ENCODE measurements around the gene SIM2.

SIM2 gene

DNA sequence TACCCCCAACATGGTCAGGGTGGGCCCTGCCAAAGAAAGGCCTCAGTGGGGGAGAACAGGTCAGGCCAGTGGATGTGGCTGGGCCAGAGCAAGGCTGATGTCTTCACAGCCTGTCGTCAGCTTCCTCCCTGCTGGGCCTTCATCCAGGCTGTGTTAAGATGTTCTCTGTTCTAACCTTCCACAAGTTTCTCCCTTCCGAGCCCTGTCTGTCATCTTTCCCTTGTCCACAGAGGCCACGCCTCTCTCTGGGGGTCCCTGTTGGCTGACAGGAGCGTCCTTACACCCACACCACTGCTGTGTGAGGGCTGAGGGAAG, 36.2 kb downstream of the SIM2 start:
- no peak for TF ChIP-seq GATA1 (IDR thresholded peaks at IDR 0.05; ENCODE audit: low read depth, low read length)

DNA sequence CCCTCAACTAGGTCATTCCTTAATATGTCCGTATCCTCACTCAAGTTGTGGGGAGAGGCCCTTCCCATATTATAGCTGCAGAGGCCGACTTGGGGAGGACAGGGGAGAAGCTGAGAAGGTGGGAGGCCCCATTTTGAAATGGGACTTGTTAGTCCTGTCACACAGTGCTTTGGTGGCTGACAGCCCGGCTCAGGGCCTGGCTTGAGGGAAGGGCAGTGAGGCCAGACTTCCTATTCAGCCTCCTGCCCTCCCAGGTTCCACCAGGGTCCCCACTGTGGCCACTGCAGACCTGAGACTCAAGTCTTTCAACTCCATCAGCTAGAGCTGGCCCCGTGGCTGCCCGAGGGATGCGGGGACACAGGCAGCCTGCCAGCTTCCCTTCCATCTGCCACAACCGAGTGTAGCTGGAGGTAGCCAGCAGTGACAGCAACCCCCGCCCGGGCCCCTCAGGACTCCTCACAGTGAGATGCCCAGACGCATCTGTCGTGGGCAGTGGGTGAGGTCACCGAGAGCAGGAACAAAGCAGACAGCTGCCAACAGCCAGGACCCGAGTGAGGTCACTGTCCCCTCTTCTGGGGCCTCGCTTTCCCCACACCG, 36.9 kb downstream of the SIM2 start:
- TF ChIP-seq POLR2A (IDR thresholded peaks at IDR 0.05; ENCODE audit: low read length) (no peak), GATA1 (IDR thresholded peaks at IDR 0.05; ENCODE audit: low read depth, low read length) (no peak)
- DNase-seq = no peak

More for the DNA sequence above, 36.2 kb downstream of the SIM2 start:
- no peak for DNase-seq

DNA sequence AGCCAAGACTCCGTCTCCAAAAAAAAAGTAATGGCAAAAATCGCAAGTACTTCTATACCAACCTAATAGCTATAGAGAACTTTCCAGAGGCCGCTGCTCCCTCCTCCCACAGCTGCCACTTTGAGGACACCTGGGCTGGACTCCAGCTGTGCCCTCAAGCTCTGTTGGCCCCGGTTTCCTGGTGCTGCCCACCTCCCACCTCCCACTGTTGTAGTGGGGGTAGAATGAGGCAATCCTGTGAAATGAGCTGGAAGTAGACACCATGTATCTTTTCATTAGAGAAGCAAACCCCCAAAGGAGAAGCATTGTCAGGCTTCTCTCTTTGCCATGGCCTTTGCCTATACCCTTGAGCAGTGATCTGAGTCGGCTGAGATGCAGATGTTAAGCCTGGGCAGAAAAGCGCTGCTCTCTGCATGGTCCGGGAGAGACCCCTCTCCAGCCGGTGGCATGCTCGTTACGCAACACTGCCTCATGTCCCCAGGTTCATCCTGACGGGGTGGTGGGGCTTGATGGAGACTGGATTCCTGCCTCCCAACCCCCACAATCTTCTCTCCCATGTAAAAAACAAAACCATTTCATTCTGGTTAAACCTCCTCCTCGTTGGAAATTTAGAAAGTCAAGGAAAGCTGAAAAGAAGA, 39.7 kb downstream of the SIM2 start:
- no peak for DNase-seq
- TF ChIP-seq POLR2A (IDR thresholded peaks at IDR 0.05; ENCODE audit: low read length) (no peak), GATA1 (IDR thresholded peaks at IDR 0.05; ENCODE audit: low read depth, low read length) (no peak)

DNA sequence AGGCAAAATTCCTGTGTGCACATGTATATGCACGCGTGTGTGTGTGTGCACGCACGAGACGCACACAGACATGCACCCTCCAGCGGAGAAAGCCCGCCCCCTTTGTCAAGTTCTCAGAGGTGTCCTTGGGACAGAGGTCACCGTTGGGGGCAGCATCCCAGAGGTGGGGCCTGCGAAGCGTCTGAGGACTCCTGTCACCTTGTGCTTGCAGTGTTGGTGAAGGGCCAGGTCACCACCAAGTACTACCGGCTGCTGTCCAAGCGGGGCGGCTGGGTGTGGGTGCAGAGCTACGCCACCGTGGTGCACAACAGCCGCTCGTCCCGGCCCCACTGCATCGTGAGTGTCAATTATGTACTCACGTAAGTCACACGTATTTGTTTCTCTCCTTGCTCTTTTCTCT, 42.6 kb downstream of the SIM2 start:
- no peak for DNase-seq
- TF ChIP-seq POLR2A (IDR thresholded peaks at IDR 0.05; ENCODE audit: low read length) = no peak
- no peak for TF ChIP-seq GATA1 (IDR thresholded peaks at IDR 0.05; ENCODE audit: low read depth, low read length)

DNA sequence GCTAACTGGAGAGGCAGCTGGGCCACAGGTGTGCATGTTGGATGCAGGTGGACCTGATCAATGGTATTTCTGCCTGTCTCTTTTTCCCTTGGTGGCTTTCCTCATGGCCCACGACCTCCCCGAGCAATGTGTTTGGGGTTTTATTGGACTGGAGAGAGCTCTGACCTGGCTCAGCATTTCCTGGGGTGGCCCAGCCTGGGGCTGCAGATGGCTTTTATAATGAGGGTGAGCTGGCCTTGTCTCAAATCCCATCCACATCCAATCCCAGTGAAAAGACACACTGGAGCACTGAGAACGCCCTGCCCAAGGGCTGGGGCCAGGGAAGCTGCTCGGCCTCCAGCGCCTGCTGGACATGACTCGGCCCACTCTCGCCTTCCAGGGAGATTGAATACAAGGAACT, 44.1 kb downstream of the SIM2 start:
- DNase-seq = no peak
- no peak for TF ChIP-seq GATA1 (IDR thresholded peaks at IDR 0.05; ENCODE audit: low read depth, low read length)
- TF ChIP-seq POLR2A (IDR thresholded peaks at IDR 0.05; ENCODE audit: low read length) = no peak

DNA sequence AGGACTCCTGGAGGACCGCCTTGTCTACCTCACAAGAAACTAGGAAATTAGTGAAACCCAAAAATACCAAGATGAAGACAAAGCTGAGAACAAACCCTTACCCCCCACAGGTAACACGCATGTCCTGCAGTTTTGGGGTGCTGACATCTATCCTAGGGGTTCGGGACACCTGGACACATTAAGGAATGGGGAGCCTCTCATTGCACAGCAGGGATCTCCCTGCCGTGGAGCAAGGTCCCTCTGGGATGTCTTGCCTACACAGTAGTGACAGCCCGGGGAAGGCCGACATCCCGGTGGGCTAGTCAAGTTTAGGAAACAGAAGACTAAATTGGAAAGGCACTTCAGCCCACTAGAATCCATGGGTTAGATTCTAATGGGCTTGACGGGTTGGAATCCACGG, 44.5 kb downstream of the SIM2 start:
- TF ChIP-seq POLR2A (IDR thresholded peaks at IDR 0.05; ENCODE audit: low read length) = no peak
- TF ChIP-seq GATA1 (IDR thresholded peaks at IDR 0.05; ENCODE audit: low read depth, low read length) = no peak
- DNase-seq = no peak

DNA sequence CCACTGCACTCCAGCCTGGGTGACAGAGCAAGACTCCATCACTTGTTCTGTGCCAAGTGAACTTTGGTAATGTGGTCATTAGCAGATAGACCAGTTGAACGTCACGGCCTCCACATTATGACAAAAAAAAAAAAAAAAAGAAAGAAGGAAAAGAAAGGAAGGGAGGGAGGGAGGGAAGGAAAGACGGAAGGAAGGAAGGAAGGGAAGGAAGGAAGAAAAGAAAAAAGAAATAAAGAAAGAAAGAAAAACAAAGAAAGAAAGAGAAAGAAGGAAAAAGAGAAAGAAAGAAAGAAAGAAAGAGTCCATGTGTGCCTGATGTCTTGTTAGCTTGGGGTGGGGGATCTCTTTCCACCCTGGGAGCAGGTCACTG, 45.3 kb downstream of the SIM2 start:
- no peak for DNase-seq
- no peak for TF ChIP-seq POLR2A (IDR thresholded peaks at IDR 0.05; ENCODE audit: low read length)
- TF ChIP-seq GATA1 (IDR thresholded peaks at IDR 0.05; ENCODE audit: low read depth, low read length) = no peak

DNA sequence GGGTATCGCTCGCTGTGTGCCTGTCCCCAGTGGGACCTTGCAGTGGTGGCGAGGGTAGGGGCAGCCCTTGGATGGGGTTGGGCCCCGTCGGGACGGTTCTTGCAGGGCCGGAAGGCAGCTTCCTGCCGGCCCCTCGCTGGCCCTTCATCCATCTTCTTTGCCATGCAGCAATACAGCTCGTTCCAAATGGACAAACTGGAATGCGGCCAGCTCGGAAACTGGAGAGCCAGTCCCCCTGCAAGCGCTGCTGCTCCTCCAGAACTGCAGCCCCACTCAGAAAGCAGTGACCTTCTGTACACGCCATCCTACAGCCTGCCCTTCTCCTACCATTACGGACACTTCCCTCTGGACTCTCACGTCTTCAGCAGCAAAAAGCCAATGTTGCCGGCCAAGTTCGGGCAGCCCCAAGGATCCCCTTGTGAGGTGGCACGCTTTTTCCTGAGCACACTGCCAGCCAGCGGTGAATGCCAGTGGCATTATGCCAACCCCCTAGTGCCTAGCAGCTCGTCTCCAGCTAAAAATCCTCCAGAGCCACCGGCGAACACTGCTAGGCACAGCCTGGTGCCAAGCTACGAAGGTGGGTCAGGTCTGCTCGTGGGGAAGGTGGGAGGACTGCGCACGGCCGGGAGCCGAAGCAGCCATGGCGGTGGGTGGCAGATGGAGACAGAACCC, 45.8 kb downstream of the SIM2 start:
- no peak for TF ChIP-seq GATA1 (IDR thresholded peaks at IDR 0.05; ENCODE audit: low read depth, low read length)
- no peak for TF ChIP-seq POLR2A (IDR thresholded peaks at IDR 0.05; ENCODE audit: low read length)
- no peak for DNase-seq

DNA sequence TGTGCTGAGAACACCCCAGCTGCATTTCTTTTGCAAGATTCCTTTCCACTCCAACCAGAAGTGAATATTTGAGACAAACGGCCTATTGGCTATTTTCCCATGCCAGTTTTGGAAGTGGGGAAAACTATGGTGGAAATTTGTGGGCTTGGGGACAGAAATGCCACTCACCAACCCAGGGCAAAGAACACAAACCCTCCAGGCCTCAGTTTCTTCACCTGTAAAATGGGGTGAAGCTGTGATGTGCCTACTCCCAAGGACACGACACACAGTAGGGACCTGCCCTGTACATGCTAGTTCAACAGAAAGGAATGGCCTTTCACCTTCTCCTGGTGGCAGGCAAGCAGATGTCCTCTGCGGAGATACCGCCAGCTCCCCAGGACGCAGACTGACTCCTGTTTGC, 46.5 kb downstream of the SIM2 start:
- no peak for DNase-seq
- TF ChIP-seq POLR2A (IDR thresholded peaks at IDR 0.05; ENCODE audit: low read length) (no peak), GATA1 (IDR thresholded peaks at IDR 0.05; ENCODE audit: low read depth, low read length) (no peak)

DNA sequence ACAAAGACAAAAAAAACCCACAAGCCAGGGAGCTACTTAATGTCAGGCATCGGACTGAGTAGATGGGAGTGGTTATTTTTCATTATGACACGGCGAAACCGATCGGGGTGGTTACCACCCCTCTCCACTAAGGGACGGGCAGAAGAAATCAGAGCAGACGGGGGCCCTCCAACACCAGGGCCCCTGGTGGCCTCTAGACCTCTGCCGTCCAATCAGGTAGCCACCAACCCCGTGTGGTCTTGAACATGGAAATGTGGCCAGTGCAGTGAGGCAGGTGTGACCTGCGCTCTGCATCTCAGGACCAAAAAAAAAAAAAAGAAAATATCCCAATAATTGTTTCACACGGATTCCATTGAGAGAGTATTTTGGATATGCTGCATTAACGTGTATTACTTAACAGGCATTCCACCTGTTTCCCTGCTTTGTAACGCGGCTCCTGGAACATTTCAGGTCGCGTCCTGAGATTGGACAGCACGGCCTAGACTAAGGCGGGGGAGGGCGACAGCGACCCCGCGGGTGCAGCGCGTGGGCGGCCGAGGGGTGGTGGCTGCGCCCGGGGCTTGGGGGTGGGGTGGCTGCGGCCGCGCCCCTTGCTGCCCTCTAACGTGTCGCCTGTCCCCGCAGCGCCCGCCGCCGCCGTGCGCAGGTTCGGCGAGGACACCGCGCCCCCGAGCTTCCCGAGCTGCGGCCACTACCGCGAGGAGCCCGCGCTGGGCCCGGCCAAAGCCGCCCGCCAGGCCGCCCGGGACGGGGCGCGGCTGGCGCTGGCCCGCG, 48.3 kb downstream of the SIM2 start:
- no peak for DNase-seq
- TF ChIP-seq GATA1 (IDR thresholded peaks at IDR 0.05; ENCODE audit: low read depth, low read length) (no peak), POLR2A (IDR thresholded peaks at IDR 0.05; ENCODE audit: low read length) (no peak)

DNA sequence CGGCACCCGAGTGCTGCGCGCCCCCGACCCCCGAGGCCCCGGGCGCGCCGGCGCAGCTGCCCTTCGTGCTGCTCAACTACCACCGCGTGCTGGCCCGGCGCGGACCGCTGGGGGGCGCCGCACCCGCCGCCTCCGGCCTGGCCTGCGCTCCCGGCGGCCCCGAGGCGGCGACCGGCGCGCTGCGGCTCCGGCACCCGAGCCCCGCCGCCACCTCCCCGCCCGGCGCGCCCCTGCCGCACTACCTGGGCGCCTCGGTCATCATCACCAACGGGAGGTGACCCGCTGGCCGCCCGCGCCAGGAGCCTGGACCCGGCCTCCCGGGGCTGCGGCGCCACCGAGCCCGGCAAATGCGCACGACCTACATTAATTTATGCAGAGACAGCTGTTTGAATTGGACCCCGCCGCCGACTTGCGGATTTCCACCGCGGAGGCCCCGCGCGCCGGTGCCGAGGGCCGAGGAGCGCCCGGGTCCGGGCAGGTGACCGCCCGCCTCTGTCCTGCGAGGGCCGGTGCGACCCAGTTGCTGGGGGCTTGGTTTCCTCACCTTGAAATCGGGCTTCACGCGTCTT, 49.0 kb downstream of the SIM2 start:
- TF ChIP-seq GATA1 (IDR thresholded peaks at IDR 0.05; ENCODE audit: low read depth, low read length) (no peak), POLR2A (IDR thresholded peaks at IDR 0.05; ENCODE audit: low read length) (no peak)
- peak; percentile 45 to 51 for DNase-seq

DNA sequence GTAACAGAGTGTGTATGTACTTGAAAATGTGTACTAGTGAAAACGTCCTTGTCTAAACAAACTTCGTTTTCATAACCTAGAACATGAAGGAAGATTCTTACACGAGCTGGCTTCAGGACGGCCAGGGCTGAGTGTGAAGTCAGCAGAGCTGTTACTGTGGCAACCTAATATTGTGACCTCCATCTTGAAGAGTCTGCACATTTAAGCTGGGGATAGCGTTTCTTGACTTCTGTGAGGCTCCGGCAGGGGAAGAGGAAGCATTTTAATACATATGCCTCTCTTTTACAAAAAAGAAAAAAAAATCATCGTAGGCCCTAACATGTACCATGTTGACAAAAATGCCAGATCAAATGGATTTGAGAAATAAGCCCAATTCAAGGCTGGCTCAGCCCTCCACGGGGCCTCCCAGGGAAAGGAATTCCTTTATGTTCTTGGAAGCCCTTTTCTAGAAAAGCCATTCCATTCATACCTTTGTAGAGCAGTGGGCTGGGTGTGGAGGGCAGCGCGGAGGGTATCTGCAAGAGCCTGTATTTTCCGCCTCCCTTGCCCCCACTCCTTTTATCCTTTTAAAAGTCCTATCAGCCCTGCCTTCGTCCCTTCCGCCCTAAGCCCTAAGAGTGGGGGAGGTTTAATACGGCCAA, 51.1 kb downstream of the SIM2 start:
- peak in 1 of 2 experiments; percentile 25 for DNase-seq
- TF ChIP-seq GATA1 (IDR thresholded peaks at IDR 0.05; ENCODE audit: low read depth, low read length) = no peak
- TF ChIP-seq POLR2A (IDR thresholded peaks at IDR 0.05; ENCODE audit: low read length) = no peak

DNA sequence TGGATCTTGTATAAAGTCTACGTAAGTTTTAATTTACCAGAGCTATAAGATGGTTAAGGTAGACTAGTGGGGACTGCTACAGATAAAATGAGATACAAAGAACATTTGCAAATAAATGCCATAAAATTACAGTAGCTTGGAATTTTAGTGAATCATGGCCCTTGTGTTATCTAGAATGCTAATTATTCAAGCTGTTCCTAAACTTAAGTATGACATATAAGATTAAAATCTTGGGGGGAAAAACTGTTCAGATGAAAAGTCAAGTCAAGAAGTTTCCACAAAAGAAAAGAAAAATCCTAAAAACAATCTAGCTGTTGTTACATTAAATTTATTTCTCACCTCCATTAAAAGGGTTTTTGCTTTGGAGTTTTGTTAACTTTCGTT, 51.7 kb downstream of the SIM2 start:
- TF ChIP-seq GATA1 (IDR thresholded peaks at IDR 0.05; ENCODE audit: low read depth, low read length) = no peak
- TF ChIP-seq POLR2A (IDR thresholded peaks at IDR 0.05; ENCODE audit: low read length) = no peak
- DNase-seq = no peak

DNA sequence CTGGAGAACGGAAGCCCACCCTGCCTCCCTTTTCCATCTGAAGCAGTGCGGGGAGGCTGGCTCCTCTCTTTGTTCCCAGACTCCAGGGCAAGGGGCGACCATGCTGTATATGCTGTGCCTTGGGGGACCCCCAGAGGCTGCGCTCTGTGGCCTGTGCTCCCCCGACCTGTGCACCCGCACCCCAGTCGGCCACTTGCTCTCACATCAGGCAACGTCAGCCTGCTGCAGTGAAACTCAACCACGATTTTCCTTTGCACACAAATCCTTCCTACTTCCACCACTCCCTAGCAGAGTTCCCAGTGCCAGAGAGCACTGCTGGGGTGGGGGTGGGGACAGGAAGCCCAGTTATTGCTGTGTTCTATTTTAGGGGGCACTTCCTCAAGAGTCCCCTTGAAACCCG, 52.5 kb downstream of the SIM2 start:
- TF ChIP-seq POLR2A (IDR thresholded peaks at IDR 0.05; ENCODE audit: low read length) (no peak), GATA1 (IDR thresholded peaks at IDR 0.05; ENCODE audit: low read depth, low read length) (no peak)
- DNase-seq = no peak

Data from erythroblast (primary cell).